ENCODE results near the gene FSTL4. TPM values are rescaled to one million over a fixed set of nuclear protein-coding genes. Genes with fewer than 3 reads are reported as not detected.
A peak's percentile ranks its signal among the peaks of the same experiment; 100 is the strongest.

The FSTL4 gene
- not detected for total RNA-seq
- long read RNA-seq, result 0 reads

GRCh38 chr5:133612249-133612860 lies at the start of gene FSTL4:
Gene FSTL4 (minus strand): TSS chr5:133612541.
- no peak for DNase-seq
- Histone ChIP-seq H3K4me1 (peaks cover 34% of the 10 kb centered on the region), H3K4me3 (peak within 1 kb of the TSS; percentile 61), H3K27ac (replicated peaks) (no peak within 1 kb of the TSS), H3K27me3 (ENCODE audit: low read depth) (peaks cover 87% of the 10 kb centered on the region), H3K36me3 (no peaks in the 10 kb centered on the region), H3K9me3 (replicated peaks) (no peaks in the 10 kb centered on the region)
- TF ChIP-seq CTCF (IDR thresholded peaks at IDR 0.05; ENCODE audit: borderline replicate concordance), result no peak
- intact Hi-C loops (cut with micrococcal nuclease), result no loop called here

GRCh38 chr5:133661389-133661788 lies 49.0 kb upstream of the FSTL4 start:
- no peak overlapping the region for H3K4me3 ChIP-seq
- intact Hi-C loops (cut with micrococcal nuclease), result no loop called here

GRCh38 chr5:133658327-133658726 lies 46.0 kb upstream of the FSTL4 start:
- Histone ChIP-seq H3K36me3 (no peaks in the 10 kb centered on the region), H3K9me3 (replicated peaks) (no peaks in the 10 kb centered on the region), H3K4me3 (no peak overlapping the region), H3K27me3 (ENCODE audit: low read depth) (peaks cover 63% of the 10 kb centered on the region), H3K4me1 (no peaks in the 10 kb centered on the region), H3K27ac (replicated peaks) (no peak overlapping the region)
- TF ChIP-seq CTCF (IDR thresholded peaks at IDR 0.05; ENCODE audit: borderline replicate concordance), result no peak
- no peak for DNase-seq
- intact Hi-C loops (cut with micrococcal nuclease), result no loop called here

More at GRCh38 chr5:133661389-133661788, 49.0 kb upstream of the FSTL4 start:
- no peak for TF ChIP-seq CTCF (IDR thresholded peaks at IDR 0.05; ENCODE audit: borderline replicate concordance)
- Histone ChIP-seq H3K27ac (replicated peaks) (no peak overlapping the region), H3K27me3 (ENCODE audit: low read depth) (peaks cover 43% of the 10 kb centered on the region), H3K36me3 (no peaks in the 10 kb centered on the region), H3K9me3 (replicated peaks) (no peaks in the 10 kb centered on the region), H3K4me1 (no peaks in the 10 kb centered on the region)
- DNase-seq, result no peak

GRCh38 chr5:133657036-133657435 lies 44.7 kb upstream of the FSTL4 start:
- H3K9me3 ChIP-seq (replicated peaks), result no peaks in the 10 kb centered on the region
- no peak for TF ChIP-seq CTCF (IDR thresholded peaks at IDR 0.05; ENCODE audit: borderline replicate concordance)
- H3K4me1 ChIP-seq, result no peaks in the 10 kb centered on the region

GRCh38 chr5:133655966-133656365 lies 43.6 kb upstream of the FSTL4 start:
- Histone ChIP-seq H3K36me3 (no peaks in the 10 kb centered on the region), H3K9me3 (replicated peaks) (no peaks in the 10 kb centered on the region), H3K4me1 (no peaks in the 10 kb centered on the region), H3K27me3 (ENCODE audit: low read depth) (peaks cover 59% of the 10 kb centered on the region), H3K27ac (replicated peaks) (no peak overlapping the region), H3K4me3 (no peak overlapping the region)
- no peak for DNase-seq
- no peak for TF ChIP-seq CTCF (IDR thresholded peaks at IDR 0.05; ENCODE audit: borderline replicate concordance)
- intact Hi-C loops (cut with micrococcal nuclease), result no loop called here

More at GRCh38 chr5:133657036-133657435, 44.7 kb upstream of the FSTL4 start:
- no peak for DNase-seq
- intact Hi-C loops (cut with micrococcal nuclease), result no loop called here
- no peak overlapping the region for H3K4me3 ChIP-seq
- peaks cover 60% of the 10 kb centered on the region for H3K27me3 ChIP-seq (ENCODE audit: low read depth)
- no peak overlapping the region for H3K27ac ChIP-seq (replicated peaks)
- H3K36me3 ChIP-seq, result no peaks in the 10 kb centered on the region
